Activated naive CD8-positive, alpha-beta T cell treated with anti-CD3 and anti-CD28 coated beads, Interleukin-2, amount 50 U/mL, for 24 hours (primary cell): ENCODE results near the gene PLEKHM1.
A peak's percentile ranks its signal among the peaks of the same experiment; 100 is the strongest.
"Not testable (repeated sequence)": the region's sequence is repeated elsewhere in the genome, so short reads cannot be mapped to it uniquely, and the experiment has no call there.

Source experiments
- ATAC-seq: fragments of 150-1000 bp; cut with Tn5 transposase; one replicate; pipeline ENCODE4 v1.10.0; 2021
- DNase-seq: peaks from one replicate; pipeline ENCODE4 v3.0.0; 2021
- H3K27ac Mint-ChIP-seq: one replicate; pipeline ENCODE4 v1.8.0; 2021; ENCODE audit warnings: mild to moderate bottlenecking, mixed read lengths
- H3K27me3 Mint-ChIP-seq: one replicate; pipeline ENCODE4 v1.8.0; 2021; ENCODE audit warnings: mixed read lengths
- H3K36me3 Mint-ChIP-seq: one replicate; pipeline ENCODE4 v1.8.0; 2021; ENCODE audit warnings: low read depth, mixed read lengths
- H3K4me1 Mint-ChIP-seq: one replicate; pipeline ENCODE4 v1.8.0; 2021; ENCODE audit warnings: mixed read lengths
- H3K4me3 Mint-ChIP-seq: one replicate; pipeline ENCODE4 v1.8.0; 2021; ENCODE audit warnings: mild to moderate bottlenecking, moderate library complexity, mixed read lengths
- H3K9me3 Mint-ChIP-seq: one replicate; pipeline ENCODE4 v1.8.0; 2021; ENCODE audit warnings: mixed read lengths

PLEKHM1 gene

DNA sequence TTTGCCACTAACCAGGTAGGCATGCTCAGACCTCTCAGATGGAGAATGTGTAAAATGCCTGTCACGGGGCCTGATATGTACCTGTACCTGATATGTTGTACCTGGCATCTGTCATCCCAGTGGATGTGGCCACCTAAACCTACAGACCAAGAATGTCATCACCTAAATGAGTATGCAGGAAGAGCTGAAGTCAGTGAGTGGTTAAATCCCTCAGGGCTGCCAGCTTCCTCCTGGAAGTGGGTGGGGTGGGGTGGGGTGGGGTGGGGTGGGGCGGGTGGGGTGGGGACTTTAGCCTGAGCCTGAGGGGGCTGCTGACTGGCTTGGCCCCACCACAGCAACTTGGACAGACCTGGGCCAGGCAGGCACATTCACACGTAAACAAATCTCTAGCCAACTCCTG lies 7.3 kb downstream of the PLEKHM1 start:
- H3K27me3 Mint-ChIP-seq, H3K36me3 Mint-ChIP-seq, H3K4me3 Mint-ChIP-seq, ATAC-seq, H3K27ac Mint-ChIP-seq, DNase-seq, H3K9me3 Mint-ChIP-seq: not testable (repeated sequence)
- H3K4me1 Mint-ChIP-seq, result peaks cover 16% of the 10 kb centered on the region

DNA sequence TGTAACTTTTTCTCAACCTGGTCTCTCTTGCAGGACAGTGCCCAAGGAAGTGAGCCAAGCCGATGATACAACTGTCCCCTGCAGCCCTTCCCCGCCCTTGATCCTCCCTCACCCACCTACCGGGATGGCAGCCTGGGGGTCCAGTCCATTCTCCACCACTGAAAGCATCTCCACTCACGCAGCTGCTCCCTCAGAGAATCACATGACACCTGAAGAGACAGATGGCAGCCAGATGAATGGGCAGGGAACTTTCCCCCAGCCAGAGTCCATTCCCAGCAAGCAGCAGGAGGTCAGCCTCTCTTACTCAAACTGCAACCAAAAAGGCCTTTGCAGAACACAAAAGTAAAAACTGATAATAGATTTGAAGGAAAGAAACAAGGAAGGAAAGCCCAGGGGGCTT lies 8.2 kb downstream of the PLEKHM1 start:
- ATAC-seq, H3K36me3 Mint-ChIP-seq, H3K27me3 Mint-ChIP-seq, DNase-seq, H3K9me3 Mint-ChIP-seq, H3K4me3 Mint-ChIP-seq, H3K27ac Mint-ChIP-seq: not testable (repeated sequence)
- peaks cover 11% of the 10 kb centered on the region for H3K4me1 Mint-ChIP-seq

DNA sequence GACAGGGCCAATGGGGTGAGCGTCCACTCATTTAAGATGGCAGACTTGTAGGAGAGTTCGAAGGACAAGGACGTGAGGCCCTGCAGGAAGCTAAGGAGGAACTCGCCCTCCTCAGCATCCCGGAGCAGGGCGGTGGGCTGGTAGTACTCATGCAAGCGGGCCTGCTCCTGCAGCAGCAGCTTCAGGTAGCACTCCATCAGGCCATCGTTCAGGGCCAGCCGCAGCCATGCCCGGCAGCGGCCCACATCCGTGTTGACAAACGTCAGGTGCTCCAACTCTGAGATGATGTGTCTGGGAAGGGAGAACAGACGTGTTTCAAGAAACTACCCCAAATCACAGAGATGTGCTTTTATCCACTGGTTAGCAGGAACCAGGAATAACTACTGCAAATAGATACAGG lies 15.1 kb downstream of the PLEKHM1 start:
- not testable (repeated sequence) for H3K4me3 Mint-ChIP-seq, H3K27ac Mint-ChIP-seq, DNase-seq, H3K9me3 Mint-ChIP-seq, ATAC-seq, H3K27me3 Mint-ChIP-seq, H3K4me1 Mint-ChIP-seq
- H3K36me3 Mint-ChIP-seq, result peaks cover 10% of the 10 kb centered on the region

DNA sequence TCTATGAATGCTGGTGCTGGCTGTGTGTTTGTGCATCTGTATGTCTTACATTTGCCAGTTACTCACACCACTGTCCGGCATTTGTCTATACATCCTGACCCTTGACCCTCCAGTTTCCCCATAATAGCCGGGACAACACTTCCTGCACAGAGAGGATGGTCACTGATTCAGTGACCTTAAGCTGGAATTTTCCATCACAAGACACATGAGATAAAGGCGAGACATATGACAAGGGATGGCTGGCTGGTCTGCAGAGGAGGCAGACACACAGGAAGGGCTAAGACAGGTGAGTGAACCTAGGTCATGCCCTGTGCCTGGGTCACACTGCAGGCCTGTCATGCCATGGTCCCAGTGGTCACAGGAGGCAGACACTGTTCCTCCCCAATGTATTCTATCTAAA lies 18.3 kb downstream of the PLEKHM1 start:
- H3K4me3 Mint-ChIP-seq, H3K27ac Mint-ChIP-seq, H3K4me1 Mint-ChIP-seq, H3K9me3 Mint-ChIP-seq, H3K36me3 Mint-ChIP-seq, DNase-seq, ATAC-seq, H3K27me3 Mint-ChIP-seq: not testable (repeated sequence)

DNA sequence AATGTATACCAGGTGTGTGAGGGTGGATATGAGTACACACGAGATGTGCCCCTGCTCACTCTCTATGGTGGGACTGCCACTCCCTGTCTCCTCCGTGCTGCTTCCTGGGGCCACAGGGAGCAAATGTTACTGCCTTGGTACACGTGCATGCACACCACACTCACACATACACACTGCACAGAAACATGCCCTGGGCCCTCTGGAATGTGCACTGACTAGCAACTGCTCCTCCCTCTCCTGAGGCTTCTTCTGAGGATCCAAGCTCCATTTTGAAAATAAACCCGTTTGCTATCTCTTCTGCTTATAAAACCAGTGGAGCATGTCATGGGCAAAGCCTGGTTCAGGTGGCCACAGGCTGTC lies 21.3 kb downstream of the PLEKHM1 start:
- not testable (repeated sequence) for ATAC-seq, H3K27me3 Mint-ChIP-seq, H3K4me1 Mint-ChIP-seq, H3K9me3 Mint-ChIP-seq, H3K4me3 Mint-ChIP-seq, DNase-seq, H3K36me3 Mint-ChIP-seq, H3K27ac Mint-ChIP-seq

DNA sequence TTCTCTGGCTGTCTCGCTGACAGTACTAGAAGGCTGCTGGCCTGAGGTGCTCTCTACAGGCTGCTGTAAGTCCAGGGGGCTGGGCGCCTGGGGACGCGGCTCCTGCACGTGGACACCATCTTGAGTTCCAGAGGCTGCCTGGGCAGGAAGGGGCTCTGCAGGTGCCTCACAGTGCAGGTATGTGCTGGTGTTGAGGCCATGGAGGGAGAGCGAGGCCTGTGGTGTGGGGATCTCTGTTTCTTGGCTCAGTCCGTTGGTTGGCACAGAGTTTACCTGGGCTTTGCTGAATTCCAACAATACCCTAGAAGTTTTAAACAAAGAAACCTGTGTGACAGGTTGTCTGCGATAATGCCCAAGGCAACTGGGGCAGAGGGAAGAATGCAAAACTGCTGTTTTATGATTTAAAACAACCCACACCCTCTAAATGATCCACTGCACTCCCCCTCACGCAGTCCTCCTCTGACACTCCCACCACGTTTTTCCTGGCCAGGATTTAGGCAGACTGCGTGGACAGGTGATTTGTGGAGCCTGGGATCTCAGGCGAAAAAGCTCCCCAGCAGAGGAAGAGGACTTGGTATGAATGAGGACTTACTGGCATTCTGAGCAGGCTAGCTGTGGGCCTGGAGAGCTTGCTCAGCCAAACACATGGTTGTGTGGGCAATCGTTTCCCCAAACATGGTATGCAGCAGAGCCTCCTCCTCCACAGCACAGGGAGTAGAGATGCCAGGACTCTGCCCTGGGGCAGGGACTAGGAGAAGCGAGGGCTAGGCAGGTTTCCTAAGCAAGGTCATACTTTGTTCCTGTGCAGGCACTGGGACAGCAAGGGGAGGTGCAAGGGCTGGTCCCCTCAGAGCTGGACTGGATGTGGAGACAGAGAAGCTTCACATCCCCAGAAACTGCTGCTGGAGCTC lies 22.0 kb downstream of the PLEKHM1 start:
- not testable (repeated sequence) for H3K27me3 Mint-ChIP-seq, H3K4me1 Mint-ChIP-seq, H3K27ac Mint-ChIP-seq, H3K9me3 Mint-ChIP-seq, H3K36me3 Mint-ChIP-seq, ATAC-seq, DNase-seq, H3K4me3 Mint-ChIP-seq

DNA sequence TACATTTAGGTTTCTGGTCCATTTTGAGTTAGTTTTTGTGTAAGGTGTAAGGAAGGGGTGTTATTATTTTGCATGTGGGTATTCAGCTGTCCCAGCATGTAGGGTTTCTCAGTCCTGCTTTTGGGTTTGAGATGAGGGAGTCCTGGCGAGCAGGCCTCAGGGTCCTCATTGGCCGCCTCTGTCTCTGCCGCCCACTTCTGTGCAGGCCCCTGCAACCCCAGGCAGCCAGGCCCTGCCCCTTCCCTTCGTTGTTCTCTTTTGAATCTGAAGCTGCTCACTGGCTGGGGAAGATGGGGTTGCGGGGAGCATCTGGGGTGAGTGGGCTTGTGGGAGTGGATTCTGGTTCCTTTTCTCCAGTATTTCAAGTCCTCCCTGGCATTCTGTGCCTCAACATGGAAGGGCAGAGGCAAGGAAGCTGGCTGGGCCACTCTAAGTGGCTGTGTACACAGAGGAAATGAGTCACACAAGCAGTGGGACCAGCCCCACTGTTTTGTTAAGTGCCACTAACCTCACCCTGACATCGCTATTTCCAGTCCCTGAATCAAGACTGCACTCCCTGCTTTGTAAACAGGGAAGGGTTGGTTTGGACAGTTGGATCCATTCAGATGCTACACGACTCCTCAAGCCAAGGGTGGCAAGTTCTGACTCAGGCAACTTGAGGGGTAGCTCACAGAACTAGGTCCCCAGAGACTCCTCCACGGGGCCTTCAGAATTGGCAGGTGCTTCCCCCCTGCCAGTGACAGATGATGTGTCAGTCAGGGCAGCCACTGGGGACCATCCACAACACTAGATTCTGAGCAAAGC lies 28.8 kb downstream of the PLEKHM1 start:
- H3K27me3 Mint-ChIP-seq, H3K9me3 Mint-ChIP-seq, H3K4me3 Mint-ChIP-seq, H3K36me3 Mint-ChIP-seq: not testable (repeated sequence)
- Mint-ChIP-seq H3K4me1 (peaks cover 17% of the 10 kb centered on the region), H3K27ac (peak overlapping the region; percentile 78)
- peak; percentile 58 for DNase-seq
- ATAC-seq, result peak; percentile 98

DNA sequence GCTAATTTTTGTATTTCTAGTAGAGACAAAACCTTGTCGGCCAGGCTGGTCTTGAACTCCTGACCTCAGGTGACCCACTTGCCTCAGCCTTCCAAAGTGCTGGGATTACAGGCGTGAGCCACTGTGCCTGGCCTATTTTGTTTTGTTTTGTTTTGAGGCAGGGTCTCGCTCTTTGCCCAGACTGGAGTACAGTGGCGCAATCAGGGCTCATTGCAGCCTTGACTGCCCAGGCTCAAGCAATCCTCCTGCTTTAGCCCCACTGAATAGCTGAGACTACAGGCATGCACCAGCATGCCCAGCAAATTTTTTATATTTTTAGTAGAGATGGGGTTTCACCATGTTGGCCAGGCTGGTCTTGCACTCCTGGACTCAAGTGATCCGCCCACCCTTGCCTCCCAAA lies 30.1 kb downstream of the PLEKHM1 start:
- not testable (repeated sequence) for DNase-seq, H3K27ac Mint-ChIP-seq, H3K27me3 Mint-ChIP-seq

GRCh38 chr17:45454341-45454740 lies 36.2 kb downstream of the PLEKHM1 start:
- not testable (repeated sequence) for DNase-seq, H3K4me3 Mint-ChIP-seq, ATAC-seq, H3K27me3 Mint-ChIP-seq, H3K4me1 Mint-ChIP-seq, H3K36me3 Mint-ChIP-seq, H3K9me3 Mint-ChIP-seq, H3K27ac Mint-ChIP-seq

More for the DNA sequence above, 30.1 kb downstream of the PLEKHM1 start:
- peaks cover 17% of the 10 kb centered on the region for H3K4me1 Mint-ChIP-seq
- H3K9me3 Mint-ChIP-seq, H3K4me3 Mint-ChIP-seq, ATAC-seq, H3K36me3 Mint-ChIP-seq: not testable (repeated sequence)

GRCh38 chr17:45453731-45454130 lies 36.8 kb downstream of the PLEKHM1 start:
- DNase-seq, H3K4me3 Mint-ChIP-seq, H3K36me3 Mint-ChIP-seq, H3K27me3 Mint-ChIP-seq, H3K27ac Mint-ChIP-seq, H3K4me1 Mint-ChIP-seq, ATAC-seq, H3K9me3 Mint-ChIP-seq: not testable (repeated sequence)

GRCh38 chr17:45453225-45453534 lies 37.3 kb downstream of the PLEKHM1 start:
- not testable (repeated sequence) for H3K9me3 Mint-ChIP-seq, H3K27ac Mint-ChIP-seq, H3K4me3 Mint-ChIP-seq, ATAC-seq, DNase-seq, H3K36me3 Mint-ChIP-seq, H3K27me3 Mint-ChIP-seq, H3K4me1 Mint-ChIP-seq

DNA sequence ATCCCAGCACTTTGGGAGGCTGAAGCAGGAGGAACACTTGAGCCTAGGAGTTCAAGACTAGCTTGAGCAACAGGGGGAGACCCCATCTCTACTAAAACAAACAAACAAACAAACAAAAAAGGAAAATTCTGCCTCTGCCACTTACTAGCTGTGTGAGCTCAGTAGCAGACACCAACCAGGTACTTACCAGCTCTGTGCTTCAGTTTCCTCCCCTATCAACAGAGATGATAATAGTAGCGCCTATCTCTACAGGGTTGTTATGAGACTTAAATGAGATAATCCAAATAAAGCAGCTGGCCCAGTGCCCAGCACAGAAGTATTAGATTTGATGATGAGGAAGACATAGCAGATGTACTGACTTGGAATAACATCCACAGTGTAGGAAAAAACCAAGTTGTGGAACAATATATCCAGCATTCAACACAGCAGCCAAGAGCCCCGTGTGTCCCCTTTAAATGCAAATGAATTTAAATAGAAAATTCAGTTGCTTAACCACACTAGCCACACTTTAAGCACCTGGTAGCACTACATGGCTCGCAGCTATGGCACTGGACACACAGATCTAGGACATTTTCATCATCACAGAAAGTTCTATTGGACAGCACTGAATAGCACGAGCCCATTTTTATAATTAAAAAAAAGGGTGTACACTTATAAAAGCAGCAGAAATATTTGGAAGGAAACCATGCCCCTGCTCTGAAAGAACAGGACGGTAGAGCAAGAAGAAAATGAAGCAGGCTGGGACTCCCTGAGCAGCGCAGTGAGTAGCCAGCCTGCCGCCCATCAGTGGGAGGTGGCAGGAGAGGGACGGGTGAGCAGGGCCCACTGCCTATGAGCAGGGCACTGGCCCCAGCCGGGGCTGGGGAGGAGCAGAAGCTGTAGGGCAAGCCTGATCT lies 37.9 kb downstream of the PLEKHM1 start:
- H3K4me3 Mint-ChIP-seq, DNase-seq, H3K4me1 Mint-ChIP-seq, ATAC-seq, H3K9me3 Mint-ChIP-seq, H3K27me3 Mint-ChIP-seq, H3K27ac Mint-ChIP-seq: not testable (repeated sequence)
- H3K36me3 Mint-ChIP-seq, result peaks cover 10% of the 10 kb centered on the region

DNA sequence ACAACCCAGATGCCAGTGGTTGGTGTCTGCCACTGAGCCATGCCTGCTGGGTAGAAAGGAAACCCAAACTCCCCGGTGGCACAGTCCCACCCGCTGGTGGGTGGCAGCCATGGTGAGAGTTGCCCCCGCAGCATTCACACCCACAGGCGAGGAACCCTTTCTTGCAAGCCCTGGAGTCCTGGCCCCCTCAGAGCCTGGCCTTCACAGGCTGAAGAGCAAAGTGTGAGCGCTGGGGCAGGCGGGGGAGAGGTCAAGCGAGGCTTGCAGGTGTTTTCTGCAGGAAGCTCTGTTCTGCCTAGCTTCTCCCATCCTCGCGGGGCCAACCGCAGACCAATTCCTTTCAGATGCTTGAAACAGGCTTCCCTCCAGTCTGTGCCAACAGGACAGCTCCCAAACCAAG lies 38.9 kb downstream of the PLEKHM1 start:
- not testable (repeated sequence) for H3K27ac Mint-ChIP-seq, DNase-seq, ATAC-seq, H3K4me1 Mint-ChIP-seq, H3K27me3 Mint-ChIP-seq, H3K4me3 Mint-ChIP-seq, H3K9me3 Mint-ChIP-seq
- peaks cover 10% of the 10 kb centered on the region for H3K36me3 Mint-ChIP-seq

DNA sequence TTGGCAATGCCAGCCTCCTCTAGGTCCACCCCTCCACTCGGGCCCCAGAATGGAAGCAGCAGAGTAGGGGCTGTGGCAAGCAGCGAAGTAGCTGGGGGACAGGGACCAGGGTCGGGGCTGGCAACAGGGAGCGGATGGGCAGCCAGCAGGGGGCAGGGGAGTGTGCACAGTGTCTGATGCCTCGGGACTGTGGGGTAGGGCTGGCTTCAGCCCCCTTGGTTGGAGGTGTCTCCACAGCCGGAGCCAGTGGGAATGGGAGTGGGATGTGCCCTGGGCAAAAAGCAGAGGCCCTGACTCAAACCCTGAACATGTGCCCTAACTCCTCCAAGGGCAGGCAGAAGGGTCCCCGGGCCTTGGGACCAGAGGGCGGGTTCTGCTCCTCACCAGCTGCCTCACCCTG lies 39.4 kb downstream of the PLEKHM1 start:
- Mint-ChIP-seq H3K4me1 (peaks cover 7% of the 10 kb centered on the region), H3K9me3 (no peaks in the 10 kb centered on the region), H3K27me3 (no peaks in the 10 kb centered on the region), H3K27ac (no peak overlapping the region), H3K4me3 (no peak overlapping the region), H3K36me3 (peaks cover 7% of the 10 kb centered on the region)
- DNase-seq, result no peak
- no peak for ATAC-seq
